ENCODE data around the gene IL27RA. TPM values are rescaled to one million over a fixed set of nuclear protein-coding genes. Genes with fewer than 3 reads are reported as not detected.

Gene IL27RA
- total and polyA plus RNA-seq, 12 donors: 1.2 to 5.2 (median 3.7) TPM

DNA sequence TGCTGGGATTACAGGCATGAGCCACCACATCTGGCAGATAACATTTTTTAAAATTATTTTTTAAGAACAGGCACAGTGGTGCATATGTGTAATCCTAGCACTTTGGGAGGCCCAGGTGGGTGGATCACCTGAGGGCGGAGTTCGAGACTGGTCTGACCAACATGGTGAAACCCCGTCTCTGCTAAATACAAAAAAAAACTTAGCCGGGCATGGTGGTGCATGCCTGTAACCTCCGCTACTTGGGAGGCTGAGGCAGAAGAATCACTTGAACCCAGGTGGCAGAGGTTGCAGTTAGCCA is 30.9 kb downstream of the IL27RA start:
- TF ChIP-seq, protein P1, sequence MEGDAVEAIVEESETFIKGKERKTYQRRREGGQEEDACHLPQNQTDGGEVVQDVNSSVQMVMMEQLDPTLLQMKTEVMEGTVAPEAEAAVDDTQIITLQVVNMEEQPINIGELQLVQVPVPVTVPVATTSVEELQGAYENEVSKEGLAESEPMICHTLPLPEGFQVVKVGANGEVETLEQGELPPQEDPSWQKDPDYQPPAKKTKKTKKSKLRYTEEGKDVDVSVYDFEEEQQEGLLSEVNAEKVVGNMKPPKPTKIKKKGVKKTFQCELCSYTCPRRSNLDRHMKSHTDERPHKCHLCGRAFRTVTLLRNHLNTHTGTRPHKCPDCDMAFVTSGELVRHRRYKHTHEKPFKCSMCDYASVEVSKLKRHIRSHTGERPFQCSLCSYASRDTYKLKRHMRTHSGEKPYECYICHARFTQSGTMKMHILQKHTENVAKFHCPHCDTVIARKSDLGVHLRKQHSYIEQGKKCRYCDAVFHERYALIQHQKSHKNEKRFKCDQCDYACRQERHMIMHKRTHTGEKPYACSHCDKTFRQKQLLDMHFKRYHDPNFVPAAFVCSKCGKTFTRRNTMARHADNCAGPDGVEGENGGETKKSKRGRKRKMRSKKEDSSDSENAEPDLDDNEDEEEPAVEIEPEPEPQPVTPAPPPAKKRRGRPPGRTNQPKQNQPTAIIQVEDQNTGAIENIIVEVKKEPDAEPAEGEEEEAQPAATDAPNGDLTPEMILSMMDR (IDR thresholded peaks at IDR 0.05): no peak
- no peak for TF ChIP-seq POLR2A (IDR thresholded peaks at IDR 0.05)
- Histone ChIP-seq H3K27me3 (peaks cover 15% of the 10 kb centered on the region), H3K27ac (no peak overlapping the region), H3K4me1 (replicated peaks in 1 of 2) (peaks cover 0 to 4% of the 10 kb centered on the region in 2 donors), H3K4me3 (no peak overlapping the region), H3K36me3 (replicated peaks in 1 of 2) (no peaks in the 10 kb centered on the region), H3K9me3 (replicated peaks in 1 of 3) (no peaks in the 10 kb centered on the region)
- intact Hi-C loops (cut with DNase I): no loop called here
- WGBS, 4 donors: 77 to 89% (median 83%) methylated on average over 3 to 5 of the region's 5 CpGs
- DNase-seq: no peak

DNA sequence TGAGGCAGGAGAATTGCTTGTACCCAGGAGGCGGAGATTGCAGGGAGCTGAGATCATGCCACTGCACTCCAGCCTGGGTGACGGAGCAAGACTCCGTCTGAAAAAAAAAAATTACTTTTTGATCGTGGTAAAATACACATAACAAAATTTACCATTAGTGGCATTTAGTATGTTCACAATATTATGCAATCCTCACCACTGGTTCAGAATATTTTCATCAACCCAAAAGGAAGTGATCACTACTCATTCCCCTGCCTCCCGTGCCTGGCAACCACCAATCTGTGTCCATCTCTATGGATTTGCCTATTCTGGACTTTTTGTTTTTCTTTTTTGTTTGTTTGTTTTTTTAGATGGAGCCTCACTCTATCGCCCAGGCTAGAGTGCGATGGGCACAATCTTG is 31.5 kb downstream of the IL27RA start:
- 69 to 80% (median 74%) methylated on average over 7 of the region's 7 CpGs for WGBS, 4 donors
- TF ChIP-seq POLR2A (IDR thresholded peaks at IDR 0.05): no peak
- TF ChIP-seq, protein P1 (IDR thresholded peaks at IDR 0.05): no peak
- intact Hi-C loops (cut with DNase I): no loop called here
- no peaks in the 10 kb centered on the region for H3K4me1 ChIP-seq (replicated peaks in 1 of 2)
- no peak for DNase-seq
- H3K4me3 ChIP-seq: no peak overlapping the region
- no peaks in the 10 kb centered on the region for H3K9me3 ChIP-seq (replicated peaks in 1 of 3)
- H3K36me3 ChIP-seq (replicated peaks in 1 of 2): no peaks in the 10 kb centered on the region
- H3K27me3 ChIP-seq: peaks cover 15% of the 10 kb centered on the region
- H3K27ac ChIP-seq: no peak overlapping the region

DNA sequence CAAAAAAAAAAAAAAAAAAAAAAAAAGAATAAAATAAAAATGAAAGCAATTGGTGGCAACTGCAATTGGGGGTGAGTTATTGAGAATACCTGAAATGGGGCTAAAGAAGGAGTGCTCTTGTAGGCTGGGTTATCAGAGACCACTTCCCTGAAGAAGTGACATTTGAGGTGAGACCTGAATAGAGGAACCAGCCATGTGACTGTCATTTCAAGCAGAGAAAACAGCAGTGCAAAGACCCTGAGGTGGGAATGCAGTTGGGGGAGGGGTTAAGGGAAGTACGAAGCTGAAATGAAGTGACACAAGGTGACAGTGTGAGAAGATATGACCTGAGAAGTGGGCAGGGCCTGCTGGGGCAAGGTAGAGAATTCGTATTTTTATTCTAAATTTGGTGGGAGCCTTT is 34.6 kb downstream of the IL27RA start:
- TF ChIP-seq, protein P1 (IDR thresholded peaks at IDR 0.05): no peak
- no peak for TF ChIP-seq POLR2A (IDR thresholded peaks at IDR 0.05)
- DNase-seq: no peak
- H3K27me3 ChIP-seq: no peaks in the 10 kb centered on the region
- no peak overlapping the region for H3K4me3 ChIP-seq
- intact Hi-C loops (cut with DNase I): no loop called here
- no peaks in the 10 kb centered on the region for H3K9me3 ChIP-seq (replicated peaks in 1 of 3)
- WGBS, 4 donors: 48 to 65% (median 55%) methylated on average over 2 of the region's 2 CpGs
- no peaks in the 10 kb centered on the region for H3K36me3 ChIP-seq (replicated peaks in 1 of 2)
- no peak overlapping the region for H3K27ac ChIP-seq
- no peaks in the 10 kb centered on the region for H3K4me1 ChIP-seq (replicated peaks in 1 of 2)

DNA sequence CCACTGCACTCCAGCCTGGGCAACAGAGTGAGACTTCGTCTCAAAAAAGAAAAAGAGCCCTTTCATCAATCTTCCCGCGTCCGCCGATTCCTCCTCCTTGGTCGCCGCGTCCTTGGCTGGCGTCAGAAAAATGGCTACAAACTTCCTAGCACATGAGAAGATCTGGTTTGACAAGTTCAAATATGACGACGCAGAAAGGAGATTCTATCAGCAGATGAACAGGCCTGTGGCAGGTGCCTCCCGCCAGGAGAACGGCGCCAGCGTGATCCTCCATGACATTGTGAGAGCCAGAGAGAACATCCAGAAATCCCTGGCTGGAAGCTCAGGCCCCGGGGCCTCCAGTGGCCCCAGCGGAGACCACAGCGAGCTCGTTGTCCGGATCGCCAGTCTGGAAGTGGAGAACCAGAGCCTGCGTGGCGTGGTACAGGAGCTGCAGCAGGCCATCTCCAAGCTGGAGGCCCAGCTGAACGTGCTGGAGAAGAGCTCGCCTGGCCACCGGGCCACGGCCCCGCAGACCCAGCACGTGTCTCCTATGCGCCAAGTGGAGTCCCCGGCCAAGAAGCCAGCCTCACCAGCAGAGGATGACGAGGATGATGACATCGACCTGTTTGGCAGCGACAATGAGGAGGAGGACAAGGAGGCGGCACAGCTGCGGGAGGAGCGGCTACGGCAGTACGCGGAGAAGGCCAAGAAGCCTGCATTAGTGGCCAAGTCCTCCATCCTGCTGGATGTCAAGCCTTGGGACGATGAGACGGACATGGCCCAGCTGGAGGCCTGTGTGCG is 38.9 kb downstream of the IL27RA start:
- Histone ChIP-seq H3K9me3 (replicated peaks in 1 of 3) (no peaks in the 10 kb centered on the region), H3K27me3 (no peaks in the 10 kb centered on the region), H3K27ac (no peak overlapping the region), H3K36me3 (replicated peaks in 1 of 2) (no peaks in the 10 kb centered on the region), H3K4me3 (no peak overlapping the region), H3K4me1 (replicated peaks in 1 of 2) (peaks cover 20 to 31% of the 10 kb centered on the region in 2 donors)
- WGBS, 4 donors: 94 to 97% (median 96%) methylated on average over 27 to 43 of the region's 43 CpGs
- intact Hi-C loops (cut with DNase I): loop anchor here in 1 of 2 donors (5.0 kb wide), 1 partner anchor 188 kb away; no protein-coding TSS in a partner anchor
- TF ChIP-seq, protein P1 (IDR thresholded peaks at IDR 0.05): no peak
- no peak for TF ChIP-seq POLR2A (IDR thresholded peaks at IDR 0.05)
- DNase-seq: no peak

Measured in adrenal gland (tissue), 12 donors.